Bronchial epithelial cell (primary cell): ENCODE results near the gene NSL1. TPM values are rescaled to one million over a fixed set of nuclear protein-coding genes. Genes with fewer than 3 reads are reported as not detected.

ENCODE experiments used
- DNase-seq: peaks from one replicate; pipeline ENCODE4 v3.0.0-alpha.2; 2010; ENCODE audit warnings: low read depth
- FAIRE-seq: peaks from 2 replicates; lab custom pipeline; 2011; peaks lifted over from hg19 to GRCh38; lab: Jason Lieb, UNC
- H3K27me3 ChIP-seq: 2 replicates; pipeline ENCODE4 v1.5.1; 2011; ENCODE audit warnings: low read length; ENCODE audit not compliant: control insufficient read depth, insufficient read depth
- H3K36me3 ChIP-seq: 2 replicates; pipeline ENCODE4 v1.5.1; 2011; ENCODE audit warnings: low read length; ENCODE audit not compliant: control insufficient read depth, insufficient read depth
- H3K4me3 ChIP-seq: 2 replicates; pipeline ENCODE4 v1.5.1; 2011; ENCODE audit warnings: mild to moderate bottlenecking, low read depth, low read length, control low read depth
- total RNA-seq: library from RNA; depleted of rRNA; stranded (reverse); fragments of >200 nt; gene quantifications from 2 replicates; pipeline ENCODE4 v1.2.1, GENCODE V29; 2014
- TF ChIP-seq, protein P1 (sequence below): IDR thresholded peaks from 2 replicates; pipeline ENCODE4 v1.5.1; 2011; ENCODE audit warnings: mild to moderate bottlenecking, moderate library complexity, low read length, control low read depth, inconsistent platforms; ENCODE audit not compliant: insufficient read depth, severe bottlenecking

The NSL1 gene
- total RNA-seq, 1 donor from 2014 or later: 11.3 TPM

DNA sequence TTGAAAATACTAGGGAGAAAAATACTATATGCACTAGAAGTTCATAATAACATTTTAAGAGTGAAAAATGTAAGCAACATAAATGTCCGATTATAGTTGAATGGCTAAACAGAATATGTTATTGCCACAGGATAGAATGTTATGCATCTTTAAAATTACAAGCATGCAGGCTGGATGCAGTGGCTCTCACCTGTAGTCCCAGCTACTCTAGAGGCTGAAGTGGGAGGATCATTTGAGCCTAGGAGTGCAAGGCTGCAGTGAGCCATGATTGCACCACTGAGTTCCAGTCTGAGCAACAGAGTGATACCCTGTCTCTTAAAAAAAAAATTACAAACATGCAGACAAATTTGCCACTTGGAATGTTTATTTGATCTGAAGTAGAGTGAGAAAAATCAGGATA, 88.9 kb downstream of the NSL1 start:
- Histone ChIP-seq H3K36me3 (no peaks in the 10 kb centered on the region), H3K4me3 (no peak overlapping the region), H3K27me3 (peaks cover 26% of the 10 kb centered on the region)
- TF ChIP-seq, protein P1, sequence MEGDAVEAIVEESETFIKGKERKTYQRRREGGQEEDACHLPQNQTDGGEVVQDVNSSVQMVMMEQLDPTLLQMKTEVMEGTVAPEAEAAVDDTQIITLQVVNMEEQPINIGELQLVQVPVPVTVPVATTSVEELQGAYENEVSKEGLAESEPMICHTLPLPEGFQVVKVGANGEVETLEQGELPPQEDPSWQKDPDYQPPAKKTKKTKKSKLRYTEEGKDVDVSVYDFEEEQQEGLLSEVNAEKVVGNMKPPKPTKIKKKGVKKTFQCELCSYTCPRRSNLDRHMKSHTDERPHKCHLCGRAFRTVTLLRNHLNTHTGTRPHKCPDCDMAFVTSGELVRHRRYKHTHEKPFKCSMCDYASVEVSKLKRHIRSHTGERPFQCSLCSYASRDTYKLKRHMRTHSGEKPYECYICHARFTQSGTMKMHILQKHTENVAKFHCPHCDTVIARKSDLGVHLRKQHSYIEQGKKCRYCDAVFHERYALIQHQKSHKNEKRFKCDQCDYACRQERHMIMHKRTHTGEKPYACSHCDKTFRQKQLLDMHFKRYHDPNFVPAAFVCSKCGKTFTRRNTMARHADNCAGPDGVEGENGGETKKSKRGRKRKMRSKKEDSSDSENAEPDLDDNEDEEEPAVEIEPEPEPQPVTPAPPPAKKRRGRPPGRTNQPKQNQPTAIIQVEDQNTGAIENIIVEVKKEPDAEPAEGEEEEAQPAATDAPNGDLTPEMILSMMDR: no peak
- no peak for FAIRE-seq
- DNase-seq: no peak

GRCh38 chr1:212701910-212702309, 89.7 kb downstream of the NSL1 start:
- FAIRE-seq: no peak
- Histone ChIP-seq H3K36me3 (no peaks in the 10 kb centered on the region), H3K27me3 (peaks cover 34% of the 10 kb centered on the region), H3K4me3 (no peak overlapping the region)
- TF ChIP-seq, protein P1: no peak
- no peak for DNase-seq

DNA sequence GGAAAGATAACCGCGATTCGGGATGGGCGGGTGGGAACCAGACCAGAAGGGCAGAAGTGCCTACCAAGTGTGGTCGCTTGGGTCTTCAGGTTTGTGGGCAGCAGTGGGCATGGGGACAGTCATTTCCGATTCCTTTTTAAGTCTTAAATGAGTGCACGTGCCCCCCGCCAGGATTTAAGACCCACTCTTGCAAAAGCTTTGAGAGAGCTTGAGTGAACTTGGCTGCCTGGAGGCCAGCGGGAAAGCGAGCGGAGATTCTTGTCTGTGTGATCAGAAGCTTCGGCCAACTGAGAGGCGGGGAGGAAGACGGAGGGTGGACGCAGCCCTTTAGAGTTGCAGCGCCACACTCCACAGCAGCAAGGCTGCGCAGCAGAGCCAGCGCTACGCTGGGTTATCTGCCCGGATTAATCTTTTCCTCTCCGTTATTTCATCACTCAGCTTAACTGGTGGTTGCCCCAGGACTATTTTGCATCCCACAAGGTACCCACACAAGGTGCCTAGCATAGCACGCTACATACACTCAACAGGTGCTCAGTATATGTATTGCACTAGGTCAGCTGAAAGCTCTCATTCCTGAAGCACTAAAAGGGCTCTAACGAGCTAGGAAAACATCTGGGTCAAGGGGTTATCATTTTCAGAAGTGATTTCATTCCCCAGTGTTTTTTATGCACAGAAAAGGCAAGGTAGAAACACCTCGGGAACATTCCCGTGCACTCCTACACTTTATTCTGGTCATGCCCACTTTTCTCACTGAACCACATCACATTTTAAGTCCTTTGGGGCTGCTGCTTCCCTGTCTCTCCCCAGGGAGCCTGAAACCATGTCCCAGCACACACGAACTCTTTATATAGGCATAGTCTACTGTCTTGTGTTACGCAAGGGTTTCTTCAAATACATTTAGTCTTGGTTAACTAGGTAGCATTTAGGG, 90.4 kb downstream of the NSL1 start:
- FAIRE-seq: no peak

GRCh38 chr1:212700223-212700891, 91.2 kb downstream of the NSL1 start:
- Histone ChIP-seq H3K36me3 (no peaks in the 10 kb centered on the region), H3K27me3 (peaks cover 45% of the 10 kb centered on the region), H3K4me3 (peak overlapping the region; percentile 22)
- FAIRE-seq (no peak), DNase-seq (no peak)
- TF ChIP-seq, protein P1: no peak

More for the DNA sequence above, 90.4 kb downstream of the NSL1 start:
- H3K4me3 ChIP-seq: no peak overlapping the region
- peaks cover 40% of the 10 kb centered on the region for H3K27me3 ChIP-seq
- TF ChIP-seq, protein P1: no peak
- no peak for DNase-seq
- H3K36me3 ChIP-seq: no peaks in the 10 kb centered on the region

DNA sequence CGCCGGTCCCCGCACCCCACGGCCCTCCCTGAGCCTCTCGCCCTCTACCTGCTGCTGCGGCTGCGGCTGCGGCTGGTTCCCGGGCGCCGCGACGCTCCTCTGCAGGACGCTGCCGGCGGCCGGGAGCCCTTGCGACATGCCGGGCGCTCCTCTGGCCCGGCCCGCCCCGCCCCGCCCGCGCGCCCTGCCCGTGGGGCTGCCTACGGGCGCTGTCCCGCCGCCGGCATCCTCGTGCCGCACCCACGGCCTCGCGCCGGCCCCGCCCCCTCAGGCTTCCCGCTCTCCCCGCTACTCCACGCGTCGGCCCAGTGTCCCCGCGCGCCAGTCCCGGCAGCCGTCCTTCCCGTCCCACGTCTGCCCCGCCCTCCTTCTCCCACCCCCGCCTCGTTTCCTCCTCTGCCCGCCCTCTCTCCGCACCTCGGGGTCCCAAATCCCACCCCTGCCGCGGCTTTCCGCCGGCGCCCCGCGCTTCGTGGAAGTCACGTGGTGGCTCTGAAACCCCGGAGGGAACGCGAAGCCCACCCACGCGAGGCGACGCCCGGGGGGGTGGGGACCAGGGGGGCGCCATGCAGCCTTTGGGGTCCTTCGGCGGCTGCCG, 91.9 kb downstream of the NSL1 start, which contains the start of gene BATF3:
Gene BATF3 (minus strand): TSS at position 216 of the 598 bp plus-strand sequence. CDS start 78 bp downstream, at position 138.
- DNase-seq: no peak
- H3K4me3 ChIP-seq: peak within 1 kb of the TSS; percentile 38
- no peak for FAIRE-seq
- H3K27me3 ChIP-seq: peaks cover 45% of the 10 kb centered on the region
- TF ChIP-seq, protein P1: no peak
- no peaks in the 10 kb centered on the region for H3K36me3 ChIP-seq
